K562 (cell line): ENCODE measurements around the gene ZC3H10. TPM values are rescaled to one million over a fixed set of nuclear protein-coding genes. Genes with fewer than 3 reads are reported as not detected.

Experiments used
- CBX3 ChIP-seq, 2 experiments: IDR thresholded peaks; 1 replicate in 1 of 2; 2 replicates in 1 of 2; pipeline ENCODE4 v1.6.1; 2012; ENCODE audit warnings: inconsistent platforms in 2 of 2, low read length in 2 of 2, borderline replicate concordance in 1 of 2, control low read depth in 1 of 2
- CHD4 ChIP-seq: fragments of 200-600 bp; sonication (generic); IDR thresholded peaks from 3 replicates; pipeline ENCODE4 v1.6.1; 2012; ENCODE audit warnings: low read depth, mild to moderate bottlenecking, mixed read lengths, low read length, inconsistent platforms; ENCODE audit not compliant: insufficient read depth, insufficient replicate concordance, poor library complexity, severe bottlenecking
- ELF2 ChIP-seq: fragments of 250-450 bp; sonication (Bioruptor Pico); IDR thresholded peaks from 2 replicates; pipeline ENCODE4 v1.5.0; 2021; ENCODE audit warnings: mild to moderate bottlenecking
- FOXK1 ChIP-seq: sonication (generic); formaldehyde crosslinking; IDR thresholded peaks from 2 replicates; pipeline ENCODE4 v1.8.0; 2022; ENCODE audit warnings: missing genetic modification reagents, mild to moderate bottlenecking, borderline replicate concordance
- FOXM1 ChIP-seq, 2 experiments: fragments of 450-650 bp in 1 of 2; sonication (generic) in 1 of 2; formaldehyde crosslinking in 1 of 2; IDR thresholded peaks; 2 replicates each; pipeline versions ENCODE4 v1.6.1 to v1.9.0; 2017 to 2022; ENCODE audit warnings: low read depth in 2 of 2, mild to moderate bottlenecking in 2 of 2, missing genetic modification reagents in 1 of 2, moderate library complexity in 1 of 2
- GTF2E2 ChIP-seq: fragments of 200-800 bp; sonication (Bioruptor generic); IDR thresholded peaks from 2 replicates; pipeline ENCODE4 v1.6.1; 2016; ENCODE audit warnings: missing genetic modification characterization, missing compliant biosample characterization
- JUN ChIP-seq, 2 experiments: sonication (generic) in 1 of 2; formaldehyde crosslinking in 1 of 2; IDR thresholded peaks; 2 replicates each; pipeline versions ENCODE4 v1.6.1 to v1.8.0; 2012 to 2022; ENCODE audit warnings: borderline replicate concordance in 2 of 2, mild to moderate bottlenecking in 2 of 2, improper control_type of control experiment in 1 of 2, low read depth in 1 of 2, low read length in 1 of 2, missing genetic modification reagents in 1 of 2
- KDM4B ChIP-seq, 2 experiments: fragments of 450-650 bp in 1 of 2; sonication (generic) in 1 of 2; IDR thresholded peaks; 2 replicates each; pipeline ENCODE4 v1.6.1; 2016 to 2017; ENCODE audit warnings: borderline replicate concordance in 2 of 2, antibody characterized with exemption in 1 of 2, low read depth in 1 of 2, mild to moderate bottlenecking in 1 of 2
- MEF2D ChIP-seq: conservative IDR thresholded peaks from 2 replicates; pipeline ENCODE4 v1.6.1; 2016; ENCODE audit warnings: low read depth, missing genetic modification characterization, missing compliant biosample characterization
- MYNN ChIP-seq, 2 experiments: sonication (generic); formaldehyde crosslinking in 1 of 2; IDR thresholded peaks; 2 replicates each; pipeline versions ENCODE4 v1.5.0 to v1.6.1; 2016 to 2020; ENCODE audit warnings: antibody characterized with exemption in 1 of 2, missing genetic modification reagents in 1 of 2
- NFYB ChIP-seq: IDR thresholded peaks from 2 replicates; pipeline ENCODE4 v1.6.1; 2011; ENCODE audit warnings: mild to moderate bottlenecking, moderate library complexity; ENCODE audit not compliant: insufficient read length; ENCODE audit errors: extremely low read depth
- NR1H2 ChIP-seq: sonication (generic); formaldehyde crosslinking; IDR thresholded peaks from 2 replicates; pipeline ENCODE4 v1.4.0; 2020; ENCODE audit warnings: mild to moderate bottlenecking, missing genetic modification reagents
- NR3C1 ChIP-seq: sonication (generic); formaldehyde crosslinking; IDR thresholded peaks from 2 replicates; pipeline ENCODE4 v1.8.1; 2022; ENCODE audit warnings: missing genetic modification reagents
- RCOR1 ChIP-seq, 2 experiments: IDR thresholded peaks; 2 replicates each; pipeline ENCODE4 v1.6.1; 2012; ENCODE audit warnings: low read depth in 2 of 2, low read length in 2 of 2, borderline replicate concordance in 1 of 2, improper control_type of control experiment in 1 of 2
- SP1 ChIP-seq: sonication (generic); formaldehyde crosslinking; IDR thresholded peaks from 2 replicates; pipeline ENCODE4 v1.8.1; 2022; ENCODE audit warnings: mild to moderate bottlenecking, missing genetic modification reagents
- SUPT5H ChIP-seq: fragments of 450-650 bp; IDR thresholded peaks from 2 replicates; pipeline ENCODE4 v1.6.1; 2016
- TAL1 ChIP-seq: fragments of 450-650 bp; IDR thresholded peaks from 2 replicates; pipeline ENCODE4 v1.6.1; 2016; ENCODE audit warnings: mild to moderate bottlenecking
- TRIM25 ChIP-seq: fragments of 450-650 bp; IDR thresholded peaks from 2 replicates; pipeline ENCODE4 v1.7.0; 2016; ENCODE audit warnings: borderline replicate concordance
- ZNF165 ChIP-seq: fragments of 250-450 bp; sonication (Bioruptor Pico); IDR thresholded peaks from 2 replicates; pipeline ENCODE4 v1.4.0; 2020; ENCODE audit warnings: borderline replicate concordance
- ZNF347 ChIP-seq: fragments of 450-650 bp; formaldehyde crosslinking; IDR thresholded peaks from 2 replicates; pipeline ENCODE4 v1.4.0; 2020; ENCODE audit warnings: low read depth, mild to moderate bottlenecking, moderate library complexity
- ZNF778 ChIP-seq: fragments of 450-650 bp; formaldehyde crosslinking; IDR thresholded peaks from 2 replicates; pipeline ENCODE4 v1.4.0; 2020; ENCODE audit warnings: mild to moderate bottlenecking, moderate library complexity
- polyA plus RNA-seq, 8 experiments: library from polyadenylated mRNA; depleted of rRNA in 4 of 8; stranded (reverse) in 5 of 8; unstranded in 3 of 8; fragments of >200 nt; fragmentation: Nextera tagmentation in 2 of 8; fragmentation: Illumina TruSeq in 1 of 8; extraction: Ambion mirVana in 2 of 8; extraction: Trizol in 1 of 8; gene quantifications; 2 replicates each; pipeline versions ENCODE4 v1.2.1 to v1.2.3, GENCODE V29; 2011 to 2014; ENCODE audit warnings: inconsistent platforms in 1 of 8, missing spikeins in 1 of 8
- total RNA-seq, 7 experiments: library from RNA; depleted of rRNA in 6 of 7; stranded (reverse); fragments of >200 nt in 6 of 7; fragmentation: Illumina TruSeq in 2 of 7; extraction: Trizol in 2 of 7; gene quantifications; 2 replicates each; pipeline versions ENCODE4 v1.2.1 to v1.2.3, GENCODE V29; 2011 to 2021; ENCODE audit warnings: low replicate concordance in 1 of 7
- TF ChIP-seq, protein P1 (sequence below): fragments of 250-450 bp; sonication (Bioruptor Pico); IDR thresholded peaks from 2 replicates; pipeline ENCODE4 v1.9.0; 2021; ENCODE audit warnings: mild to moderate bottlenecking, inconsistent platforms

ZC3H10 gene
- total and polyA plus RNA-seq, 9 of the 15 experiments (the other 6 are each of a cell fraction or from before 2014, with no cell fraction given), result 0.31 to 4.1 (median 1.6) TPM

- TF ChIP-seq NFYB (no peak), FOXK1 (peak; percentile 61; the same call in 1 of the 2 replicates), ELF2 (CRISPR knock-in tag) (no peak), FOXM1 (IDR thresholded peaks at IDR 0.05; ENCODE audit: low read depth) (no peak), FOXM1 (CRISPR knock-in tag; IDR thresholded peaks at IDR 0.05; ENCODE audit: low read depth) (no peak), MYNN (IDR thresholded peaks at IDR 0.05) (no peak), MYNN (CRISPR knock-in tag; IDR thresholded peaks at IDR 0.05) (no peak), MEF2D (no peak), TAL1 (no peak), CHD4 (no peak), SP1 (CRISPR knock-in tag) (peak; percentile 76), RCOR1 (IDR thresholded peaks at IDR 0.05; ENCODE audit: borderline replicate concordance in 1 of 2, low read depth in 2 of 2, low read length in 2 of 2) (peak in 1 of 2 experiments; percentile 74; a peak in 2 of 4 replicates), CBX3 (IDR thresholded peaks at IDR 0.05; ENCODE audit: borderline replicate concordance in 1 of 2, low read length in 2 of 2) (peak in 1 of 2 experiments; percentile 49; a peak in 1 of 3 replicates), NR3C1 (CRISPR knock-in tag) (no peak), ZNF778 (CRISPR knock-in tag) (no peak), ZNF347 (CRISPR knock-in tag) (no peak), NR1H2 (CRISPR knock-in tag) (no peak), ZNF165 (no peak), JUN (IDR thresholded peaks at IDR 0.05; ENCODE audit: borderline replicate concordance, low read depth, low read length) (peak; percentile 86), JUN (CRISPR knock-in tag; IDR thresholded peaks at IDR 0.05; ENCODE audit: borderline replicate concordance) (peak; percentile 89), KDM4B (IDR thresholded peaks at IDR 0.05; ENCODE audit: borderline replicate concordance in 2 of 2, low read depth in 1 of 2) (no peak), SUPT5H (peak; percentile 52), TRIM25 (no peak), GTF2E2 (tag) (no peak)
- TF ChIP-seq, protein P1, sequence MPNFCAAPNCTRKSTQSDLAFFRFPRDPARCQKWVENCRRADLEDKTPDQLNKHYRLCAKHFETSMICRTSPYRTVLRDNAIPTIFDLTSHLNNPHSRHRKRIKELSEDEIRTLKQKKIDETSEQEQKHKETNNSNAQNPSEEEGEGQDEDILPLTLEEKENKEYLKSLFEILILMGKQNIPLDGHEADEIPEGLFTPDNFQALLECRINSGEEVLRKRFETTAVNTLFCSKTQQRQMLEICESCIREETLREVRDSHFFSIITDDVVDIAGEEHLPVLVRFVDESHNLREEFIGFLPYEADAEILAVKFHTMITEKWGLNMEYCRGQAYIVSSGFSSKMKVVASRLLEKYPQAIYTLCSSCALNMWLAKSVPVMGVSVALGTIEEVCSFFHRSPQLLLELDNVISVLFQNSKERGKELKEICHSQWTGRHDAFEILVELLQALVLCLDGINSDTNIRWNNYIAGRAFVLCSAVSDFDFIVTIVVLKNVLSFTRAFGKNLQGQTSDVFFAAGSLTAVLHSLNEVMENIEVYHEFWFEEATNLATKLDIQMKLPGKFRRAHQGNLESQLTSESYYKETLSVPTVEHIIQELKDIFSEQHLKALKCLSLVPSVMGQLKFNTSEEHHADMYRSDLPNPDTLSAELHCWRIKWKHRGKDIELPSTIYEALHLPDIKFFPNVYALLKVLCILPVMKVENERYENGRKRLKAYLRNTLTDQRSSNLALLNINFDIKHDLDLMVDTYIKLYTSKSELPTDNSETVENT (CRISPR knock-in tag), result no peak
Observed at GRCh38 chr12:56079723-56080555, 38.1 kb upstream of the ZC3H10 start, which contains the start of gene ERBB3 (continued).
